ENCODE data around the gene ANO6.
A peak's percentile ranks its signal among the peaks of the same experiment; 100 is the strongest.
"Not testable (repeated sequence)": the region's sequence is repeated elsewhere in the genome, so short reads cannot be mapped to it uniquely, and the experiment has no call there.

ANO6 gene

DNA sequence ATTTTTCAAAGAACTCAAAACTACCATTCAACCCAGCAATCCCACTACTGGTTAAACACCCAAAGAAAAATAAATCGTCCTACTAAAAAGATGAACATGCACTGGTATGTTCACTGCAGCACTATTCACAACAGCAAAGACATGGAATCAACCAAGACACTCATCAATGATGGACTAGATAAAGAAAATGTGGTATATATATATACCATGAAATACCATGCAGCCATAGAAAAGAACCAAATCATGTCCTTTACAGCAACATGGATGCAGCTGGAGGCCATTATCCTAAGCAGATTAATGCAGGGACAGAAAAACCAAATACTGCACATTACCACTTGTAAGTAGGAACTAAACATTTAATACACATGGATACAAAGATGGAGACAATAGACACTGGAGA lies 3.8 kb upstream of the ANO6 start:
- ATAC-seq: no peak

DNA sequence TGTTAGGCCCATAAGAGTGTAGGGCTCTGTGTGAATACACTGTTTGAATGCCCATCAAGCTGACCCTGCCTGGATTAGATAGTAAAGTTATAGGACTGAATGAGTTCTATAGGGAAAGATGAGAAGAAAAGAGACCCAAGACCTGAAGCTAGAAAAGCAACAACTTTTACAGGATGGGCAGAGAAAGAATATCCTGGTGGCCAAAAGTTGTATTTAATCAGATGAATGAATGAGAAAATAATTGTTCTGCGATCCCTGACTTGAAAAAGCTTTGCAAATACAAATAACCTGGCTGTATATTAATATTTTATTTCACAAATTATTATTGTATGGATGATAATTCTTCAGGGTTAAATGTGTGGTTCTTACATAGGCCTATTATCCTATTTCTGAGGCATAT lies 2.8 kb upstream of the ANO6 start:
- no peak for ATAC-seq

DNA sequence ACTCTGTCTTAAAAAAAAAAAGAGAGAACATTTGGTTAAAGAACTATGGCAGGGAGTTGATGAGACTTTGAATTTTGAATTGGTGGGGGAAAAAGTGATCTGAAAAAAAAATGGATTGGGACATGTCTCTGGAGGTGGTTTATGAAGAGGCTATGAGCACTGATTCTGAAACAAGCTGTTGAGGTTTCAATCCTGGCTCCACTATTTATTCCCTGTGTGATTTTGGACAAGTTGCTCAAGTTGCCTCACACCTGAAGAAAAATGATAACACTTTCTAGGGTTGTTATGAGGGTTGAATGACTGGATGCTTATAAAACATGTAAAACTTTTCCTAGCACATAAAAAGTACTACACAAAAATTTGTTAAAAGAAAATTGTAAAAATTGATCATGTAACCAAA lies 1.8 kb upstream of the ANO6 start:
- no peak for ATAC-seq

GRCh38 chr12:45214749-45215418 lies 1.0 kb upstream of the ANO6 start:
- ATAC-seq: no peak

DNA sequence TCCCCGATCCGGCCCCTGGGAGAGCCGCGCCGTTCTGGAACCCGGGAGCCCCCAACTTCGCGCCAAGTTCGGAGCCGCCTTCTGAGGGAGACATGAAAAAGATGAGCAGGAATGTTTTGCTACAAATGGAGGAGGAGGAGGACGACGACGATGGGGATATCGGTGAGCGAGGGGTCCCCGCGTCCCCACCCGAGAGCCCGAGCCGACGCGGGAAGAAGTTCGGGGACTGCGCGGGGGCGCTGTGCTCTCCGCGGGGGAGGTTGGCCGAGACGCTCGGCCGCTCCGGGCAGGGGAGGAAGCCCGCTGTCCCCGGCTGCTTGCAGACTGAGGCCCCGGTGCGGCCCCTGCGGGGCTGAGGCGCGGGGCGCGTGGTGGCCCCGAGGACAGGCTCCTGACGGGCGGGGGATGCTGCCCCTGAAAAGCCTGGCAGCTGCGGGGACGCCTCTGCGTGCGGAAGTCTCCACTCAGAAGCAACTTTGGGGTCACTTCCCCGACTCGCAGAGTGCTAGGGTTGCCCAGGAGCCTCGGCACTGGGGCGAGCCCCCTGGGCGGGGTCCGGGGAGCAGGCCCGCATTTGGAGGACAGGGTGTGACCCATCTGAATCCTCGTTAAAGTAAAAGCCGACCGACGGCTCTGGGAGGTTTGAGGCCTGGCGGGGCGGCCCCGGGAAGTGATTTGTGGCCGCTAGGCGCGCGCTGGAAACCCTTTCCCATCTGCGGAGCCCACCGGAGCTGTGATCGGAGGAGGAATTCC lies 511 bp downstream of the ANO6 start:
- peak; percentile 31 to 39 for ATAC-seq

DNA sequence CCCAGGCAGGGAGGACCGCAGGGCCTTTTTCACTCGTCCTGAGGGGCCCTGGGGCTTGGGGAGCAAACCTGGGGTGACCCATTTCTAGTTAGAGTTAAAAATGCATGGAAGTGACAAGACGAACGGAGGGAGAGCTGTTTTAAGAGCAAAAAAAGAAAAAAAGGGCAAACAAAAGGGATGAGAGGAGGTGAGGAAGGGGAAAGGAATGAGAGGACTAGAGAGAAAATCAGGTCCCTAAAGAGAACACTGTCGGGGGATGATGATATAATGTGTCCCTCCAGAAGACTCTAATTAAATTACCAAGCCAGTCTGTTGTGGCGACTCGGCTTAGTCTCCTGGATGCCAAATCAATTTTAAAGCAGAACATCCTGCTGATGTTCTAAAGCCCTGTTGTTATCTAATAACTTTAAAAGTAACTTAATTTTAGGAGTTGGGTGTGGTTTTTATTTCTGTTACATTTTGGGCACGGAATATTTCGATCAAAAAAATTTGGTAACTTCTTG lies 1.1 kb downstream of the ANO6 start:
- no peak for ATAC-seq

DNA sequence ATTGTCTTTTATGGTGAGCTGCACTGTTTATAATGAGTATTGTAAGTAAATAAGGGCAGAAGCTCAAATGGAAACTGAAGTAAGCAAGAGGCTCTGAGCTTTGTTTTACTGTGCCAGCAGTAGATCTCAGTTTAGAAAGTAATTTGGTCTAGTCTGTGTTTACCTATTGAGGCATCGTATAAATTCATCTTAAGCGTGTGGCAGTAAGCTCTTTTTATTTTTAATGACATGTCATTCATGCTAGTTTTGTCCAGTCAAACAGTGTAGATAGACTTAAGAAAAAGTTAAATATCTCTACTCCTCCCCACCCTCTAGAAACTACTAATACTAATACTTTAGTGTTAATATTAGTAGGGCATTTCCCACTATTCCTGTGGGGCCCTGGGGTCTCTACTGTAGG lies 2.0 kb downstream of the ANO6 start:
- ATAC-seq: no peak

DNA sequence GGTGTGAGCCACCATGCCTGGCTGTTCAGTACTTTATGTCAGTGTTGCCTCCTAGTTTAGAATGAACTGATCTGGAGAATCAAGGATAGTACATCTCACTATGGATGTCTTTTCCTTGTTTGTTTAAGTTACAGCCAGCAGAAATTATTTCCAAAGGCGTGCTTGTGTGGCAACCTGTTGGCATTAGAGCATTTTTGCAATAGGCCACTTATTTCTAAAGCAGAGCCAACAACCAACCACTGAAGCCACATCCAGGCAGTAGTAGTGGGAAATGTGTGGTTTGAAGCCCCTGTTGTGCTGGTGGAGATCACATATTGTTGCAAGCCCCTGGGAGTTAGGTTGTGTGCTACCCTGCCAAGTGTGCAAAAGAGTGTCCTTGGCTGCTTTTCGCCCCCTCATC lies 3.7 kb downstream of the ANO6 start:
- no peak for ATAC-seq

DNA sequence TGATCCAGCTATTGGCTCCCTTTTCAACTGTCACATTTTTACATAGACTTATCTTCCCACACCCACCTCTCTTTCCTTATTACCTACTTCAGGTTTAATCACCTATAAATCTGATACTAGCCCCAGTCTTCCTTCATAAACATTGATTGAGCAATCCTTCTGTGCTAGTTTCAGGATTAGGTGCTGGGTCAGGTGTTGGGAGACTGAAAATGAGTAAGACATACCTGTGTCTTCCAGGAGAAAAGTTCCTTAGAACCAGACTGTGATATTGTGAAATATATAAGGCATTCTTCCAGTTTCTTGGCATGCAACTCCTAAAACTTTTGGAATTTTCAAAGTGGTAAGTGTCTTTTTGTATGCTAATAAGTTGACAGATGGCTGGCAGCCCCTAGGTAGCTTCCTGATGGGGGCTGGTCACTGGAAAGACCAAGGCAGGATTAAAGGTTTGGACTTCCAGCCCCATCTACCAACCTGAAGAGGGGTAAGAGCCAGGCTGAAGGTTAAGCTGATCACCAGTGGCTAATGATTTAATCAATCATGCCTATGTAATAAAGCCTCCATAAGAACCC lies 4.6 kb downstream of the ANO6 start:
- ATAC-seq: no peak

DNA sequence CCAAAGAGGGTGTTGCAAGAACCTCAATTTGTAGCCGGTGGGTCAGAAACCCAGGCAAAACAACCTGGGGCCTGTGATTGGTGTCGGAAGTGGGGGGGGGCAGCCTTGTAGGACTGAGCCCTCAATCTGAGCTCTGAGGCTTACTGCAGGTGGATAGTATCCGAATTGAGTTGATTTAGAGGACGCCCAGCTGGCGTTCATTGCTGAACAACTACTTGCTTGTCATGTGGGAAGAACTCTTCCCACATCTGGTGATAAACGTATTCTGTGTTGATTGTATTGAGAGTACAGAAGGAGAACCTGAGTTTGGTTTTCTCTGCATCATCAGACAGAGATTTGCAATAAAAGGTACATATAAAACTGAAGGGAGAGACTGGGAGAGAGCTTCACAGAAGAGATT lies 5.1 kb downstream of the ANO6 start:
- ATAC-seq: no peak

DNA sequence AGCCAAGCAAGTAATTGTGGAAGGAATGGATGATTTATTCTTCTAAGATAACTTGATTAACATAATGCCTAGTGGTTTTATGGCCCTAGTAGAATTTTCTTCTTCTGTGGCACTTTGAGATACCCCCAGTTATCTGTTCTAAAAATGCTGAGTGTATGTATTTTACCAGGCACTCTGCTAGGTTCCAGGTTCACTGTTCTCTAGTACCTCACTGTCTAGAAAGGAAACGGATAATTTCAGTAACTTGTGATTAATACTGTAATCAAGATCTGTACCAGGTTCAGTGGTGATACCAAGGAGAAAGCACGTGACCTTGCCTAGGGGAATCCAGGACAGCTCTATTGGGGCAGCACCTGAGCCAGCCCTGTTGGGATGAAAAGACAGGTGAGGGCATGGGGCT lies 8.0 kb downstream of the ANO6 start:
- ATAC-seq: no peak

GRCh38 chr12:45224311-45224710 lies 8.4 kb downstream of the ANO6 start:
- no peak for ATAC-seq

DNA sequence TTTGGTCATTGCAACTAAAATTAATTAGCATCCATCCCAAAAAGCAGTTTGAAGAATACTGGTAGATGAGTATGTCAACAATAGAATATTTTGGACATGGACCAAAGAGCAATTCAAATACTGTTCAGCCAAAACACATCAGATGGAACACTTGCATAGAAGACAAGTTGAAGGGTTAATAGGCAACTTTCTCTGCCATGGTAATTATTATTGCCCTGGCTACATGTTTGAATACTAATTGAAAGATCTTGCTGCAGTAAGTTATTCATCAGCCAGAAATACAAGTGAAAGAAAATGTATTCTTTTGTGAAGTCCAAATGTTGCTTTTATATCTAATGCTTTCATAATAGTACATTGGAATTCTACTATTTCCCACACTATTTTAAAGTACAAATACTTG lies 10.1 kb downstream of the ANO6 start:
- ATAC-seq: no peak

DNA sequence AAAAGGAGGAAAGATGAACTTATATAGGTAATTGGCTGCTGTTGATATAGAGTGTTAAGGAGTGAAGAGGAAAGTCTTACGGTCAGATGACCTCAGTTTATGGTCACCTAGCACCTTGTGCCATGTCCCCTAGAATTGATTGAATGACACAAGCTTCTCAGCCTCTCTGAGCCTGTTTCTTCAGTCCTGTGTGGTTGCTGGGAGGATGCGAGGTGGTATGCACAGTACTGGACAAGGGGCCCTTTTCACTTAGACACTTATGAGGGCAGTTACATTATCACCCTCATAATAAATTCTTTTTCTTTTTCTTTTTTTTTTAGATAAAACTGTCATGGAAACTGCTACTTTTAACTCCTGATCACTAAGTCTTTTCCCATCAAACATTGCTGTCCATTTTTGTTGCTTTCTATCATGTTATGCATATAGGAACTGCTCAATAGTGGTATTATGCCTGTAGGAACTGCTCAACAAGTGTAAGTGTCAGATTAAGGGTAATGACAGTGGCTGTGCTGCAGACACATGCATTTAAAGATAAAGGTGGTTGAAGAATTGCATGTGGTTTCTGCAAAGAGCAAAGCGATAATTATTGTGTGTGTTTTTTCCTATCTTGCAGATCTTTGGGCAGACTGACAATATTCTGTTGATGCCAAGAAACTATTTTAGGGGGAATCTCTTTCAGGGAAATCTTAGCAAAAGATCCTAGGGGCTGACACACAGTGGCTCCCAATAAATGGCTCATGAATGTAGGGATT lies 11.6 kb downstream of the ANO6 start:
- no peak for ATAC-seq

GRCh38 chr12:45231515-45232145 lies 15.7 kb downstream of the ANO6 start:
- no peak for ATAC-seq

- ATAC-seq: no peak
Observed at GRCh38 chr12:45232146-45232755, 16.4 kb downstream of the ANO6 start.

- peak; percentile 85 for ATAC-seq
Observed at GRCh38 chr12:45232756-45233372, 17.0 kb downstream of the ANO6 start.

DNA sequence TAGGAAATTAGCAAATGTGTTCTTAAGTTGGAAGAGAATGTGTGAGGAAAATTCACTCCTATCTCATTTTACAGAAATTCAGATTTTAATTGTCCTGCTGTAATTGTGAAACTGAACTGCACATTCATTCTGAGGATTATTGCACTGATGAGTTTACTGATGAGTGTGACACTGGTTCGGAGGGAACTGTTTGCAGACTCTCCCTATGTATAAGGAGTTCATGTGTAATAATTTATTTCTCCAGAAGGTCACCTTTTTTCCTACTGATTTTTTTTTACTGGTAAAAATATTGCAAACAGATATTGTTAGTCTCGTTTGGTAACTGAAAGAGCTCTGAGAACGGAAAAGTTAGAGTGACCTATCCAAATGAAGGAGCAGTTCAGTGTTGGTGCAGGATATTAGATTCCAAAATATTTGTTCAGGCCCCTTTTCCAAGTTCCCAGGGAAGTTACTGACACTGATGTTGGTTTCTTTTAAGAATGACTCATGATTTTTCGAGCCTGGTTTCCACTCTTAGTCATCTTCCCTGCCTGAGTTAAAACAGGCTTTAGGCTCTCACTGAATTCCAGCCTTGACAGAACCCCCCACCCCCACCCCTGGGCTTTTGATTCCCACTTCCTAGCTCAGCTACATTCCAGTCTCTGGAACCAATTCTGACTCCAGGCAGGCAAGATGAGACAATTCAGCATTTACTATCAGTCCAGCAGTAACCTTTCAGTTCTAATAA lies 18.4 kb downstream of the ANO6 start:
- ATAC-seq: no peak

DNA sequence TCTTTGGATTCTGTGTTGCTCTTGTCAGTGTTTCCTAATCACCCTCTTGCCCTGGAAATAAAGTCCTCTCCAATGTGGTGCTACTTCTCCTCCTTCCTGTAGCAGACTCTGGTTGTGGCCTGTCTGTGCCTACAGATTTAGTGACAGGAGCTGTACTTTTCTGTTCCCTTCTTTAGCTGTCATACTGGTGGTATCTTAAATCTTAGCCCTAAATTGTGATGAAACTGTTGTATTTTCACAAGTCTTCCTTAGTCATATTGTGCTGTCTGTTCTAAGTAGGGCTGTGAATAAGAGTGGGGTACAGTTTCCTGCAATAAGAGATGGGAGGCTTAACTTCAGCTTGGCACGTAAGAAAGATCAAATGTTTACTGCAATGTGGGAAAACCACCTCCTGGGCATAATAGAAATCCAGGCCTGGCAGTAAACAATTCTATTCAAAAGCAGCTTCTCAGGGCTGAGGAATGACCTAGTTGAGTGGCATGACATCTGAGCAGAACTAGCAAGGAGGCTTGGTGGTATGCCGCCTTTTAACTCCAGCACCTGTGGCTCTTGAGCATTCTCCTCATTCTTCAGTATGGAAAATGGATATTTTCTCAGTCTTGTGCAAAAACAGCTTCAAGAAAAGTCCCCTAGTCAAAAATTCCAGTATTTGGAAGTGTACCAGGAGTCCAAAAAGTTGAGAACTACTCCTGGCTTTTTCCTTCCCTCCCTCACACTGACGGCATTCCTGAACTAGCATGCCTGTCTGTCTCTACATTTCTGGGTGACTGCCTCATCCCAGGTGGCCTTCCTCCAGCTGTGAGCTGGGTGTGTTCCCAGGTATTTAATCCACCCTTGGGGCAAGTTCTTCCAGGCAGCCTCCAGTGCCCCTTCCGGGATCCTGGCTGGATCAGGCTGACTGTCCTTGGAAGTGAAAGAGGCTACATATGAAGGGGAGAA lies 19.5 kb downstream of the ANO6 start:
- peak; percentile 55 to 57 for ATAC-seq

GRCh38 chr12:45236383-45236782 lies 20.5 kb downstream of the ANO6 start:
- ATAC-seq: not testable (repeated sequence)
